MM.1S (cell line): ENCODE results near the gene UBASH3A.

Experiments used
- DNase-seq: peaks from one replicate; pipeline ENCODE4 v3.0.0-alpha.2; 2015
- H2AFZ ChIP-seq: fragments of 300-600 bp; sonication (generic); 2 replicates; pipeline ENCODE4 v1.6.0; 2016; ENCODE audit warnings: antibody characterized with exemption, low read length
- H3F3A ChIP-seq: fragments of 300-600 bp; sonication (generic); 2 replicates; pipeline ENCODE4 v1.6.1; 2016; ENCODE audit warnings: mild to moderate bottlenecking, antibody characterized with exemption, low read length, moderate library complexity, mixed read lengths; ENCODE audit not compliant: insufficient read depth
- H3K27ac ChIP-seq: fragments of 300-600 bp; sonication (generic); 2 replicates; pipeline ENCODE4 v1.5.1; 2016; ENCODE audit warnings: mild to moderate bottlenecking, low read length
- H3K27me3 ChIP-seq: fragments of 300-600 bp; sonication (generic); replicated peaks from 2 replicates; pipeline ENCODE4 v1.6.0; 2016; ENCODE audit warnings: low read length; ENCODE audit not compliant: insufficient read depth
- H3K36me3 ChIP-seq: fragments of 300-600 bp; sonication (generic); replicated peaks from 2 replicates; pipeline ENCODE4 v1.6.1; 2016; ENCODE audit warnings: mild to moderate bottlenecking, low read length, mixed read lengths; ENCODE audit not compliant: insufficient read depth
- H3K4me1 ChIP-seq: fragments of 300-600 bp; sonication (generic); 2 replicates; pipeline ENCODE4 v1.6.1; 2016; ENCODE audit warnings: low read length, mixed read lengths
- H3K4me2 ChIP-seq: fragments of 300-600 bp; sonication (generic); 2 replicates; pipeline ENCODE4 v1.6.0; 2016; ENCODE audit warnings: low read depth, low read length
- H3K4me3 ChIP-seq: fragments of 300-600 bp; sonication (generic); 2 replicates; pipeline ENCODE4 v1.5.1; 2016; ENCODE audit warnings: low read length, mixed read lengths
- H3K79me2 ChIP-seq: fragments of 300-600 bp; sonication (generic); 2 replicates; pipeline ENCODE4 v1.6.1; 2016; ENCODE audit warnings: mixed run types, low read length, mixed read lengths
- H3K9ac ChIP-seq: fragments of 300-600 bp; sonication (generic); 2 replicates; pipeline ENCODE4 v1.6.1; 2016; ENCODE audit warnings: low read length, mixed read lengths
- H3K9me2 ChIP-seq: fragments of 300-600 bp; sonication (generic); replicated peaks from 2 replicates; pipeline ENCODE4 v1.6.1; 2016; ENCODE audit warnings: mild to moderate bottlenecking, low read length, mixed read lengths; ENCODE audit not compliant: insufficient read depth
- H3K9me3 ChIP-seq: fragments of 300-600 bp; sonication (generic); replicated peaks from 2 replicates; pipeline ENCODE4 v1.6.1; 2016; ENCODE audit warnings: mild to moderate bottlenecking, low read length, mixed read lengths; ENCODE audit not compliant: insufficient read depth
- H4K20me1 ChIP-seq: fragments of 300-600 bp; sonication (generic); 2 replicates; pipeline ENCODE4 v1.6.1; 2016; ENCODE audit warnings: mild to moderate bottlenecking, low read length, moderate library complexity, mixed read lengths; ENCODE audit not compliant: insufficient read depth
- CTCF ChIP-seq: fragments of 300-600 bp; sonication (generic); IDR thresholded peaks from 2 replicates; pipeline ENCODE4 v1.5.1; 2016; ENCODE audit warnings: antibody characterized with exemption, low read length, mixed read lengths
- EZH2 ChIP-seq: fragments of 300-600 bp; sonication (generic); optimal IDR thresholded peaks from 2 replicates; pipeline ENCODE3; 2017; ENCODE audit warnings: low read depth, mild to moderate bottlenecking, antibody characterized with exemption, low read length, mixed read lengths
- EZH2phosphoT487 ChIP-seq: fragments of 300-600 bp; sonication (generic); IDR thresholded peaks from 2 replicates; pipeline ENCODE4 v1.6.1; 2018; ENCODE audit warnings: antibody characterized with exemption, low read length

UBASH3A gene

DNA sequence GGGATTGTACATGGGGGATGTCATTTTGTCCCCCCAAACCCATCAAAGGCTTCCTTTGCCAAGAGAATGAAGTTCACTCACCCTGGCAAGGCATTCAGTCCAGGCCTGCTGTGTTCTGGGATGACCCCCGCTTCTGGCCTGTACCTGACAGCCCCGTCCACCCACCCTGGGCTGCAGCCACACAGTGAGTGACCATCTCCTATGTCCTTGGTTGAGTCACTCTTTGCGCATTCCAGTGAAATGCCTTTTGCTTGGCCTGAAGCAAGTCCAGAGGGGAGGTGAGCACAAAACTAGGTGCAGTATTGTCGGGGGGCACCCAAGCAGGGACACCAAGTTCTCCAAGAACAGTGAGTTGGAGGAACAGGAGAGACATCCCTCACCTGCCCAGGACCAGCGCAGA, 18.1 kb upstream of the UBASH3A start:
- no peaks in the 10 kb centered on the region for H3K9me2 ChIP-seq

GRCh38 chr21:42386034-42386591, 17.6 kb upstream of the UBASH3A start:
- H3K4me1 ChIP-seq = peaks cover 20% of the 10 kb centered on the region
- TF ChIP-seq EZH2phosphoT487 (no peak), EZH2 (no peak), CTCF (no peak)
- DNase-seq = no peak
- H3K36me3 ChIP-seq = no peaks in the 10 kb centered on the region
- H3K9me3 ChIP-seq = no peaks in the 10 kb centered on the region
- peaks cover 87% of the 10 kb centered on the region for H3K27me3 ChIP-seq
- H3K27ac ChIP-seq = no peak overlapping the region
- no peak overlapping the region for H2AFZ ChIP-seq
- no peaks in the 10 kb centered on the region for H3K9me2 ChIP-seq
- H3F3A ChIP-seq = peaks cover 6% of the 10 kb centered on the region; the same call in 1 of the 2 replicates
- no peak overlapping the region for H3K4me3 ChIP-seq
- no peak overlapping the region for H3K9ac ChIP-seq
- H3K79me2 ChIP-seq = no peaks in the 10 kb centered on the region
- no peaks in the 10 kb centered on the region for H4K20me1 ChIP-seq
- H3K4me2 ChIP-seq = no peak overlapping the region

More for the DNA sequence above, 18.1 kb upstream of the UBASH3A start:
- TF ChIP-seq EZH2phosphoT487 (no peak), CTCF (no peak), EZH2 (no peak)
- H3K4me1 ChIP-seq = peaks cover 20% of the 10 kb centered on the region
- no peak for DNase-seq
- H3K36me3 ChIP-seq = no peaks in the 10 kb centered on the region
- H3K79me2 ChIP-seq = no peaks in the 10 kb centered on the region
- H3K9me3 ChIP-seq = no peaks in the 10 kb centered on the region
- no peaks in the 10 kb centered on the region for H4K20me1 ChIP-seq
- H2AFZ ChIP-seq = no peak overlapping the region
- no peak overlapping the region for H3K9ac ChIP-seq
- H3F3A ChIP-seq = peaks cover 6% of the 10 kb centered on the region; the same call in 1 of the 2 replicates
- H3K4me3 ChIP-seq = no peak overlapping the region
- H3K27ac ChIP-seq = no peak overlapping the region
- no peak overlapping the region for H3K4me2 ChIP-seq
- H3K27me3 ChIP-seq = peaks cover 87% of the 10 kb centered on the region

GRCh38 chr21:42387164-42387563, 16.5 kb upstream of the UBASH3A start:
- H3K4me3 ChIP-seq = no peak overlapping the region
- H4K20me1 ChIP-seq = no peaks in the 10 kb centered on the region
- no peaks in the 10 kb centered on the region for H3K79me2 ChIP-seq
- H2AFZ ChIP-seq = no peak overlapping the region
- H3K4me2 ChIP-seq = no peak overlapping the region
- peaks cover 6% of the 10 kb centered on the region; the same call in 1 of the 2 replicates for H3F3A ChIP-seq
- H3K4me1 ChIP-seq = peaks cover 20% of the 10 kb centered on the region
- DNase-seq = no peak
- no peaks in the 10 kb centered on the region for H3K9me2 ChIP-seq
- no peak for TF ChIP-seq CTCF
- no peak for TF ChIP-seq EZH2phosphoT487
- no peak for TF ChIP-seq EZH2
- no peak overlapping the region for H3K9ac ChIP-seq
- H3K9me3 ChIP-seq = no peaks in the 10 kb centered on the region
- no peaks in the 10 kb centered on the region for H3K36me3 ChIP-seq
- peaks cover 87% of the 10 kb centered on the region for H3K27me3 ChIP-seq
- H3K27ac ChIP-seq = no peak overlapping the region
